GM23338 (cell line): ENCODE results near the gene TCEA2. TPM values are rescaled to one million over a fixed set of nuclear protein-coding genes. Genes with fewer than 3 reads are reported as not detected.

Source experiments
- ATAC-seq: fragments of 200-7000 bp; cut with Tn5 transposase; 3 replicates; pipeline ENCODE4 v1.9.1; 2020
- DNase-seq: peaks from one replicate; pipeline ENCODE4 v3.0.0-alpha.2; 2015; ENCODE audit warnings: low spot score
- H2AFZ ChIP-seq: fragments of 200-600 bp; sonication (generic); 2 replicates; pipeline ENCODE4 v1.8.0; 2016; ENCODE audit warnings: antibody characterized with exemption, mild to moderate bottlenecking, moderate library complexity
- H3F3A ChIP-seq: fragments of 200-600 bp; sonication (generic); replicated peaks from 2 replicates; pipeline ENCODE4 v1.8.0; 2017; ENCODE audit warnings: antibody characterized with exemption, mixed run types, low read depth
- H3K27ac ChIP-seq: fragments of 200-600 bp; sonication (generic); 2 replicates; pipeline ENCODE4 v1.6.1; 2016; ENCODE audit warnings: low read depth
- H3K27me3 ChIP-seq: fragments of 200-600 bp; sonication (generic); 2 replicates; pipeline ENCODE4 v1.8.0; 2016; ENCODE audit warnings: mild to moderate bottlenecking, mixed run types, moderate library complexity; ENCODE audit not compliant: insufficient read depth
- H3K36me3 ChIP-seq: fragments of 200-600 bp; sonication (generic); 2 replicates; pipeline ENCODE4 v1.8.0; 2016; ENCODE audit warnings: mild to moderate bottlenecking; ENCODE audit not compliant: insufficient read depth
- H3K4me1 ChIP-seq: fragments of 200-600 bp; sonication (generic); 2 replicates; pipeline ENCODE4 v1.8.0; 2016; ENCODE audit warnings: mild to moderate bottlenecking, moderate library complexity; ENCODE audit not compliant: insufficient read depth
- H3K4me2 ChIP-seq: fragments of 200-600 bp; sonication (generic); 2 replicates; pipeline ENCODE4 v1.7.1; 2017; ENCODE audit warnings: mixed run types
- H3K4me3 ChIP-seq: fragments of 200-600 bp; sonication (generic); 2 replicates; pipeline ENCODE4 v1.6.1; 2016; ENCODE audit warnings: mixed run types
- H3K79me2 ChIP-seq: fragments of 200-600 bp; sonication (generic); replicated peaks from 2 replicates; pipeline ENCODE4 v1.8.0; 2017; ENCODE audit warnings: mild to moderate bottlenecking; ENCODE audit not compliant: insufficient read depth
- H3K9me2 ChIP-seq: fragments of 200-600 bp; sonication (generic); 2 replicates; pipeline ENCODE4 v1.8.0; 2017; ENCODE audit not compliant: insufficient read depth
- H4K20me1 ChIP-seq: fragments of 200-600 bp; sonication (generic); replicated peaks from 2 replicates; pipeline ENCODE4 v1.8.0; 2017; ENCODE audit warnings: mild to moderate bottlenecking; ENCODE audit not compliant: insufficient read depth
- H3K27ac Mint-ChIP-seq: 2 replicates; pipeline ENCODE4 v1.8.0; 2020; ENCODE audit warnings: inconsistent platforms, mild to moderate bottlenecking, moderate library complexity, mixed read lengths
- H3K27me3 Mint-ChIP-seq: 3 replicates; pipeline ENCODE4 v1.8.0; 2022; ENCODE audit warnings: low read depth, mild to moderate bottlenecking, moderate library complexity, mixed read lengths, inconsistent platforms; ENCODE audit not compliant: insufficient read depth, poor library complexity
- H3K36me3 Mint-ChIP-seq: 3 replicates; pipeline ENCODE4 v1.8.0; 2021; ENCODE audit warnings: low read depth, mild to moderate bottlenecking, inconsistent platforms, moderate library complexity, mixed read lengths
- H3K4me1 Mint-ChIP-seq: 3 replicates; pipeline ENCODE4 v1.8.0; 2020; ENCODE audit warnings: mild to moderate bottlenecking, inconsistent platforms, mixed read lengths
- H3K4me3 Mint-ChIP-seq: 3 replicates; pipeline ENCODE4 v1.8.0; 2021; ENCODE audit warnings: moderate library complexity, mild to moderate bottlenecking, inconsistent platforms, mixed read lengths
- H3K9me3 Mint-ChIP-seq: 3 replicates; pipeline ENCODE4 v1.8.0; 2020; ENCODE audit warnings: moderate library complexity, mild to moderate bottlenecking, inconsistent platforms, mixed read lengths
- CREB1 ChIP-seq: fragments of 250-450 bp; sonication (Bioruptor Pico); IDR thresholded peaks from 2 replicates; pipeline ENCODE4 v1.5.0; 2020; ENCODE audit warnings: low read depth, mild to moderate bottlenecking, moderate library complexity
- EZH2 ChIP-seq: fragments of 200-600 bp; sonication (generic); IDR thresholded peaks from one replicate; pipeline ENCODE4 v1.8.0; 2017; ENCODE audit warnings: antibody characterized with exemption, mild to moderate bottlenecking, low read depth; ENCODE audit not compliant: unreplicated experiment
- EZH2phosphoT487 ChIP-seq: fragments of 200-600 bp; sonication (generic); IDR thresholded peaks from one replicate; pipeline ENCODE4 v1.8.1; 2018; ENCODE audit warnings: antibody characterized with exemption; ENCODE audit not compliant: unreplicated experiment
- JUNB ChIP-seq: IDR thresholded peaks from one replicate; pipeline ENCODE4 v1.6.1; 2016; ENCODE audit warnings: antibody characterized with exemption; ENCODE audit not compliant: unreplicated experiment
- STAT1 ChIP-seq: IDR thresholded peaks from one replicate; pipeline ENCODE4 v1.6.1; 2016; ENCODE audit warnings: antibody characterized with exemption; ENCODE audit not compliant: unreplicated experiment
- ZNF114 ChIP-seq: fragments of 250-450 bp; sonication (Bioruptor Pico); IDR thresholded peaks from 2 replicates; pipeline ENCODE4 v1.5.0; 2020; ENCODE audit warnings: mild to moderate bottlenecking, moderate library complexity
- polyA plus RNA-seq: library from polyadenylated mRNA; unstranded; fragments of >200 nt; fragmentation: Nextera tagmentation; extraction: Ambion mirVana; gene quantifications from 2 replicates; pipeline ENCODE4 v1.2.1, GENCODE V29; 2016
- total RNA-seq: library from RNA; depleted of rRNA; stranded (reverse); fragments of >200 nt; shearing (Covaris generic); gene quantifications from 2 replicates; pipeline ENCODE4 v1.2.3, GENCODE V29; 2014
- TF ChIP-seq, protein P1 (sequence below): IDR thresholded peaks from one replicate; pipeline ENCODE4 v1.6.1; 2018; ENCODE audit warnings: antibody characterized with exemption; ENCODE audit not compliant: unreplicated experiment
- TF ChIP-seq, protein P2 (sequence below), 2 experiments: fragments of 200-600 bp in 1 of 2; sonication (generic) in 1 of 2; conservative IDR thresholded peaks; 2 replicates each; pipeline versions ENCODE4 v1.5.1 to v1.6.1; 2016 to 2017; ENCODE audit warnings: antibody characterized with exemption in 2 of 2, low read depth in 2 of 2, mild to moderate bottlenecking in 2 of 2, moderate library complexity in 1 of 2

The TCEA2 gene
- total and polyA plus RNA-seq, 2 experiments from 2014 or later, result 21.0 to 54.4 TPM

DNA sequence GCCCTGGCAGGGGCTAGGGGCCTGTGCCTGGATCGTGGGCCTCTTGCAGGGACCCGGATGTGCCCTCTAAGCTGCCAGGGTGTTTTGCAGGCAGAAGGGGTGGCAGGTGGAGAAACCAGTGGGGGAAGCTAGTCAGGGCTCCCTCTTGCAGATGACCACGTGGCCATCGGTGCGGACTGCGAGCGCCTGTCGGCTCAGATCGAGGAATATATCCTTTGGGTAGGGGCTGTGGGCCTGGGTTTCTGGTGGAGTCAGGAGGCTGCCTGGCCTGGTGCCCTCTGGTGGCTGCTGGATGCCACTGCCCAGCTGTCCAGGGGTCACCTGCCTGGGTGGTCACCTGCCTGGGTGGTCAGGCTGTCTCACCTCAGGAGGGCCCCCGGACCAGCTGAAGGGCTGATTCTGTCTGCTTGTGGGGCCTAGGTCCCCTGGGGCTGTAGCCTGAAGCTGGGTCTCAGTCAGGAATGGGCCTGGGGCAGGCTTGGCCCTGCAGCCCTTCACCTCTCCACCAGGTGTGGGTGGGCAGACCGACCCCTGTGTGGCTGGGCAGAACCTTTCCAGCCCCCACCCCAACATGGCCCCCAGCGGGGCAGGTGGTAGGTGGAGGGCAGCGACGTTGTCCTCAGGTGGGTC lies 6.7 kb downstream of the TCEA2 start:
- H3K4me1 ChIP-seq, result 0 out of 2 replicates have a peak, but pooled peaks cover 5% of the 10 kb centered on the region
- H4K20me1 ChIP-seq, result no peaks in the 10 kb centered on the region
- no peaks in the 10 kb centered on the region for H3K9me3 Mint-ChIP-seq
- no peaks in the 10 kb centered on the region for H3F3A ChIP-seq
- no peak overlapping the region for H2AFZ ChIP-seq
- H3K4me3 ChIP-seq, result no peak overlapping the region
- peaks cover 19% of the 10 kb centered on the region for H3K4me1 Mint-ChIP-seq
- H3K27ac Mint-ChIP-seq, result no peak overlapping the region
- no peak overlapping the region for H3K27ac ChIP-seq
- H3K36me3 ChIP-seq, result no peaks in the 10 kb centered on the region
- DNase-seq (peak; percentile 86), ATAC-seq (peak; percentile 75)
- TF ChIP-seq, protein P1, sequence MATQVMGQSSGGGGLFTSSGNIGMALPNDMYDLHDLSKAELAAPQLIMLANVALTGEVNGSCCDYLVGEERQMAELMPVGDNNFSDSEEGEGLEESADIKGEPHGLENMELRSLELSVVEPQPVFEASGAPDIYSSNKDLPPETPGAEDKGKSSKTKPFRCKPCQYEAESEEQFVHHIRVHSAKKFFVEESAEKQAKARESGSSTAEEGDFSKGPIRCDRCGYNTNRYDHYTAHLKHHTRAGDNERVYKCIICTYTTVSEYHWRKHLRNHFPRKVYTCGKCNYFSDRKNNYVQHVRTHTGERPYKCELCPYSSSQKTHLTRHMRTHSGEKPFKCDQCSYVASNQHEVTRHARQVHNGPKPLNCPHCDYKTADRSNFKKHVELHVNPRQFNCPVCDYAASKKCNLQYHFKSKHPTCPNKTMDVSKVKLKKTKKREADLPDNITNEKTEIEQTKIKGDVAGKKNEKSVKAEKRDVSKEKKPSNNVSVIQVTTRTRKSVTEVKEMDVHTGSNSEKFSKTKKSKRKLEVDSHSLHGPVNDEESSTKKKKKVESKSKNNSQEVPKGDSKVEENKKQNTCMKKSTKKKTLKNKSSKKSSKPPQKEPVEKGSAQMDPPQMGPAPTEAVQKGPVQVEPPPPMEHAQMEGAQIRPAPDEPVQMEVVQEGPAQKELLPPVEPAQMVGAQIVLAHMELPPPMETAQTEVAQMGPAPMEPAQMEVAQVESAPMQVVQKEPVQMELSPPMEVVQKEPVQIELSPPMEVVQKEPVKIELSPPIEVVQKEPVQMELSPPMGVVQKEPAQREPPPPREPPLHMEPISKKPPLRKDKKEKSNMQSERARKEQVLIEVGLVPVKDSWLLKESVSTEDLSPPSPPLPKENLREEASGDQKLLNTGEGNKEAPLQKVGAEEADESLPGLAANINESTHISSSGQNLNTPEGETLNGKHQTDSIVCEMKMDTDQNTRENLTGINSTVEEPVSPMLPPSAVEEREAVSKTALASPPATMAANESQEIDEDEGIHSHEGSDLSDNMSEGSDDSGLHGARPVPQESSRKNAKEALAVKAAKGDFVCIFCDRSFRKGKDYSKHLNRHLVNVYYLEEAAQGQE, result no peak
- TF ChIP-seq, protein P2, sequence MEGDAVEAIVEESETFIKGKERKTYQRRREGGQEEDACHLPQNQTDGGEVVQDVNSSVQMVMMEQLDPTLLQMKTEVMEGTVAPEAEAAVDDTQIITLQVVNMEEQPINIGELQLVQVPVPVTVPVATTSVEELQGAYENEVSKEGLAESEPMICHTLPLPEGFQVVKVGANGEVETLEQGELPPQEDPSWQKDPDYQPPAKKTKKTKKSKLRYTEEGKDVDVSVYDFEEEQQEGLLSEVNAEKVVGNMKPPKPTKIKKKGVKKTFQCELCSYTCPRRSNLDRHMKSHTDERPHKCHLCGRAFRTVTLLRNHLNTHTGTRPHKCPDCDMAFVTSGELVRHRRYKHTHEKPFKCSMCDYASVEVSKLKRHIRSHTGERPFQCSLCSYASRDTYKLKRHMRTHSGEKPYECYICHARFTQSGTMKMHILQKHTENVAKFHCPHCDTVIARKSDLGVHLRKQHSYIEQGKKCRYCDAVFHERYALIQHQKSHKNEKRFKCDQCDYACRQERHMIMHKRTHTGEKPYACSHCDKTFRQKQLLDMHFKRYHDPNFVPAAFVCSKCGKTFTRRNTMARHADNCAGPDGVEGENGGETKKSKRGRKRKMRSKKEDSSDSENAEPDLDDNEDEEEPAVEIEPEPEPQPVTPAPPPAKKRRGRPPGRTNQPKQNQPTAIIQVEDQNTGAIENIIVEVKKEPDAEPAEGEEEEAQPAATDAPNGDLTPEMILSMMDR (conservative IDR thresholded peaks at IDR 0.05; ENCODE audit: low read depth in 2 of 2), result peak; percentile 74 to 84
- H3K36me3 Mint-ChIP-seq, result peaks cover 2% of the 10 kb centered on the region; the same call in 1 of the 3 replicates
- H3K27me3 Mint-ChIP-seq, result peaks cover 10% of the 10 kb centered on the region
- no peak overlapping the region for H3K4me3 Mint-ChIP-seq
- no peaks in the 10 kb centered on the region for H3K27me3 ChIP-seq
- no peak overlapping the region for H3K4me2 ChIP-seq
- H3K9me2 ChIP-seq, result no peaks in the 10 kb centered on the region
- H3K79me2 ChIP-seq, result no peaks in the 10 kb centered on the region

DNA sequence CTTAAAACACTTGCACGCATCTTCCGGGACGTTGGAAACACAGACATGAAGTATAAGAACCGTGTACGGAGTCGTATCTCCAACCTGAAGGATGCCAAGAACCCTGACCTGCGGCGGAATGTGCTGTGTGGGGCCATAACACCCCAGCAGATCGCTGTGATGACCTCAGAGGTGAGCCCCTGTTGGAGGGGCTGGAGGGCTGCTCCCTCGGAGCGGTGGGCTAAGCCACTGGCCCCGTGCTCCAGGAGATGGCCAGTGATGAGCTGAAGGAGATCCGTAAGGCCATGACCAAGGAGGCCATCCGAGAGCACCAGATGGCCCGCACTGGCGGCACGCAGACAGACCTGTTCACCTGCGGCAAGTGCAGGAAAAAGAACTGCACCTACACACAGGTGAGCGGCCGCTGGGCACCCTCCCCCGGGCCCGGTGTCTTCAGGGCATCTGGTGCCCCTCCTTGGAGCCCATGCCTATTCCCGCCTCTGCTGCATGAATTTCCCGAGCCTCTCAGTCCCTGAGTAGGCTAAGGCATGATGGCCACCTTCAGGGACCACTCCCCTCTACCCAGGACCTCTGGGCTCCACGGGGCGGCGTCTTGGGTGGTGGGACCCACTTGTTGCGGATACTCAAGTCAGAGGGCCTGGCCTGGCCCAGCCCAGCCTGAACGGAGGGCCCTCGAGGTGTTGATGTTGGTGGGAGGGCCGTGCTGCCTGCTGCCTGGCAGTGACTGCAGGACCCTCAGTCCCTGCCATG lies 7.4 kb downstream of the TCEA2 start:
- TF ChIP-seq EZH2phosphoT487 (no peak), ZNF114 (CRISPR knock-in tag) (no peak), EZH2 (no peak), STAT1 (no peak), CREB1 (CRISPR knock-in tag) (no peak), JUNB (no peak)
- TF ChIP-seq, protein P1, result no peak
- TF ChIP-seq, protein P2 (conservative IDR thresholded peaks at IDR 0.05; ENCODE audit: low read depth in 2 of 2), result no peak
- H3K36me3 Mint-ChIP-seq, result peaks cover 2% of the 10 kb centered on the region; the same call in 1 of the 3 replicates
- ATAC-seq (no peak), DNase-seq (no peak)
- H3K9me3 Mint-ChIP-seq, result no peaks in the 10 kb centered on the region
- H3K79me2 ChIP-seq, result no peaks in the 10 kb centered on the region
- H3K4me1 ChIP-seq, result 0 out of 2 replicates have a peak, but pooled peaks cover 5% of the 10 kb centered on the region
- no peak overlapping the region for H3K4me3 ChIP-seq
- H3K9me2 ChIP-seq, result no peaks in the 10 kb centered on the region
- peaks cover 10% of the 10 kb centered on the region for H3K27me3 Mint-ChIP-seq
- no peak overlapping the region for H3K4me3 Mint-ChIP-seq
- no peaks in the 10 kb centered on the region for H3K27me3 ChIP-seq
- no peak overlapping the region for H3K27ac ChIP-seq
- no peaks in the 10 kb centered on the region for H3K36me3 ChIP-seq
- no peak overlapping the region for H2AFZ ChIP-seq
- peaks cover 15% of the 10 kb centered on the region for H3K4me1 Mint-ChIP-seq
- H3K4me2 ChIP-seq, result no peak overlapping the region
- H3K27ac Mint-ChIP-seq, result no peak overlapping the region
- H4K20me1 ChIP-seq, result no peaks in the 10 kb centered on the region
- no peaks in the 10 kb centered on the region for H3F3A ChIP-seq
